Measurements from ENCODE around the gene DRD4.

DNA sequence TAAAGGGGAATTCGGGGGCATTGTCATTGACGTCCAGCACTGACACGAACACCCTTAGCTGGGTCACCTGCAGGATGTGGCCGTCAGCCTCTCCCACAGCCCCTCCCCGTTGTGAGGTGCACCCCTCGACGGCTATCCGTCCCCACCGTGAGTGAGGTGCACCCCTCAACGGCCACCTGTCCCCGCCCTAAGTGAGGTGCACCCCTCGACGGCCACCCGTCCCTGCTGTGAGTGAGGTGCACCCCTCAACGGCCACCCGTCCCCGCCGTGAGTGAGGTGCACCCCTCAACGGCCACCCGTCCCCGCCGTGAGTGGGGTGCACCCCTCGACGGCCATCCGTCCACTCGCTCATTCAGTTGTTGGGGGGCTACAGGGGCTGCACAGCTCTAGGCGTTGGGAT lies 15.2 kb upstream of the DRD4 start:
- TF ChIP-seq, protein P1, sequence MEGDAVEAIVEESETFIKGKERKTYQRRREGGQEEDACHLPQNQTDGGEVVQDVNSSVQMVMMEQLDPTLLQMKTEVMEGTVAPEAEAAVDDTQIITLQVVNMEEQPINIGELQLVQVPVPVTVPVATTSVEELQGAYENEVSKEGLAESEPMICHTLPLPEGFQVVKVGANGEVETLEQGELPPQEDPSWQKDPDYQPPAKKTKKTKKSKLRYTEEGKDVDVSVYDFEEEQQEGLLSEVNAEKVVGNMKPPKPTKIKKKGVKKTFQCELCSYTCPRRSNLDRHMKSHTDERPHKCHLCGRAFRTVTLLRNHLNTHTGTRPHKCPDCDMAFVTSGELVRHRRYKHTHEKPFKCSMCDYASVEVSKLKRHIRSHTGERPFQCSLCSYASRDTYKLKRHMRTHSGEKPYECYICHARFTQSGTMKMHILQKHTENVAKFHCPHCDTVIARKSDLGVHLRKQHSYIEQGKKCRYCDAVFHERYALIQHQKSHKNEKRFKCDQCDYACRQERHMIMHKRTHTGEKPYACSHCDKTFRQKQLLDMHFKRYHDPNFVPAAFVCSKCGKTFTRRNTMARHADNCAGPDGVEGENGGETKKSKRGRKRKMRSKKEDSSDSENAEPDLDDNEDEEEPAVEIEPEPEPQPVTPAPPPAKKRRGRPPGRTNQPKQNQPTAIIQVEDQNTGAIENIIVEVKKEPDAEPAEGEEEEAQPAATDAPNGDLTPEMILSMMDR (IDR thresholded peaks at IDR 0.05) = no peak
- TF ChIP-seq EP300 (IDR thresholded peaks at IDR 0.05) (no peak), POLR2A (IDR thresholded peaks at IDR 0.05) (no peak)

Data from sigmoid colon (tissue), 4 donors.